Psoas muscle (tissue), 8 donors: Measurements from ENCODE around the gene RAD51D. TPM values are rescaled to one million over a fixed set of nuclear protein-coding genes. Genes with fewer than 3 reads are reported as not detected.

Experiments
- ATAC-seq, 4 donors: fragments of 200-7000 bp; cut with Tn5 transposase; one replicate each; pipeline ENCODE4 v1.9.1; 2020; ENCODE audit warnings: moderate library complexity in 3 of 4, mild to moderate bottlenecking in 2 of 4
- DNase-seq, 2 donors: peaks; one replicate each; pipeline ENCODE4 v3.0.0-alpha.2; 2020
- H3K27ac ChIP-seq: fragments of 200-600 bp; one replicate; pipeline ENCODE4 v1.8.0; 2022
- H3K27me3 ChIP-seq, 3 donors: fragments of 200-600 bp in 1 of 3; one replicate each; pipeline versions ENCODE4 v1.6.1 to v1.8.0; 2013 to 2022; ENCODE audit warnings: low read length in 2 of 3, mild to moderate bottlenecking in 2 of 3, moderate library complexity in 1 of 3; ENCODE audit not compliant: insufficient read depth in 3 of 3
- H3K36me3 ChIP-seq, 2 donors: fragments of 200-600 bp in 1 of 2; one replicate each; pipeline versions ENCODE4 v1.6.1 to v1.8.0; 2013 to 2022; ENCODE audit warnings: low read depth in 1 of 2, mild to moderate bottlenecking in 1 of 2, moderate library complexity in 1 of 2; ENCODE audit not compliant: insufficient read depth in 1 of 2
- H3K4me1 ChIP-seq: fragments of 200-600 bp; one replicate; pipeline ENCODE4 v1.8.0; 2022
- H3K4me3 ChIP-seq: fragments of 200-600 bp; one replicate; pipeline ENCODE4 v1.8.0; 2022; ENCODE audit warnings: mild to moderate bottlenecking
- H3K9me3 ChIP-seq: fragments of 200-600 bp; one replicate; pipeline ENCODE4 v1.8.0; 2022
- WGBS, 3 donors: extraction: QIAGEN DNeasy Blood & Tissue Kit; methylation state at CpG; one replicate each; pipeline versions ENCODE4 v1.1.6 to v1.1.7; 2013; 5-methylcytosine and 5-hydroxymethylcytosine counted together
- intact Hi-C, 2 donors: fragments of 100-400 bp; cut with DNase I; formaldehyde crosslinking; loops; one replicate each; pipeline versions ENCODE4 v1.11.0 to v1.14.2; 2022
- polyA plus RNA-seq, 3 donors: library from polyadenylated mRNA; stranded (reverse); fragments of 200-250 nt; gene quantifications; one replicate each; pipeline ENCODE4 v1.2.3, GENCODE V29; 2013
- total RNA-seq, 4 donors: library from RNA; stranded (reverse); fragmentation: NEBNext Ultra II Directional in 2 of 4; extraction: Animal tissue kit (Norgen Biotek cat#: 25700) in 2 of 4; gene quantifications; one replicate each; pipeline versions ENCODE4 v1.2.1 to v1.2.4, GENCODE V29; 2021 to 2023
- TF ChIP-seq, protein P1 (sequence below): fragments of 200-600 bp; IDR thresholded peaks from one replicate; pipeline ENCODE4 v1.8.0; 2022; ENCODE audit warnings: antibody characterized with exemption
- donor health status: healthy with polysubstance abuse.
- donor health status: DM: no; HTN: no; CAD: no; lungs with moderate emphysema.
- donor health status: Bipolar disorder and iron deficiency.
- donor health status: healthy.
- donor health status: DM: yes; HTN: yes; CAD: no.
- donor health status: DM: no; HTN: no; CAD: no.
- donor health status: DM: no; HTN: no; CAD: no.
- donor health status: DM: yes; HTN: yes; CAD: no.

RAD51D gene
- total and polyA plus RNA-seq, 7 donors, result 3.6 to 6.2 (median 5.4) TPM

DNA sequence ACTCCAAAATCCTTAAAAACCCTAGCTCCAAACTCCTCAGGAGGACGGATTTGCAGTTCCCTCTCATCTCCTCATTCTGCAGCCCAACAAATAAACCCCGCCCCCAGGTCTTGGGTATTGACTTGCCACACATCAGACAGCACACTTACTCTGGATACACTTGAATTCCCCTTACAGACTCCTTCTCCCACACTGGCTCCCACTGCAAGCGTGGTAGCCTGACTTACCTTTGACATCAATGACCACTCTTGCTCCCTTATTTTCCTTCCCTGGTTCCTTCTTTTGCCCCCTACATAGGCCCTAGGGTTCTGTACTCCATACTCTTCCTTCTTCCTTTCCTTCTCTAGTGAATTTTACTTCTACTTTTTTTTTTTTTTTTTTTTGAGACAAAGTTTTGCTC lies 63.6 kb downstream of the RAD51D start:
- no peak overlapping the region for H3K27ac ChIP-seq
- peaks cover 26% of the 10 kb centered on the region for H3K4me1 ChIP-seq
- H3K9me3 ChIP-seq, result no peaks in the 10 kb centered on the region
- TF ChIP-seq, protein P1, sequence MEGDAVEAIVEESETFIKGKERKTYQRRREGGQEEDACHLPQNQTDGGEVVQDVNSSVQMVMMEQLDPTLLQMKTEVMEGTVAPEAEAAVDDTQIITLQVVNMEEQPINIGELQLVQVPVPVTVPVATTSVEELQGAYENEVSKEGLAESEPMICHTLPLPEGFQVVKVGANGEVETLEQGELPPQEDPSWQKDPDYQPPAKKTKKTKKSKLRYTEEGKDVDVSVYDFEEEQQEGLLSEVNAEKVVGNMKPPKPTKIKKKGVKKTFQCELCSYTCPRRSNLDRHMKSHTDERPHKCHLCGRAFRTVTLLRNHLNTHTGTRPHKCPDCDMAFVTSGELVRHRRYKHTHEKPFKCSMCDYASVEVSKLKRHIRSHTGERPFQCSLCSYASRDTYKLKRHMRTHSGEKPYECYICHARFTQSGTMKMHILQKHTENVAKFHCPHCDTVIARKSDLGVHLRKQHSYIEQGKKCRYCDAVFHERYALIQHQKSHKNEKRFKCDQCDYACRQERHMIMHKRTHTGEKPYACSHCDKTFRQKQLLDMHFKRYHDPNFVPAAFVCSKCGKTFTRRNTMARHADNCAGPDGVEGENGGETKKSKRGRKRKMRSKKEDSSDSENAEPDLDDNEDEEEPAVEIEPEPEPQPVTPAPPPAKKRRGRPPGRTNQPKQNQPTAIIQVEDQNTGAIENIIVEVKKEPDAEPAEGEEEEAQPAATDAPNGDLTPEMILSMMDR, result no peak
- DNase-seq, result no peak
- no peak overlapping the region for H3K4me3 ChIP-seq
- WGBS, 3 donors, result 87 to 93% (median 92%) methylated on average over 3 of the region's 3 CpGs
- H3K27me3 ChIP-seq, result no peaks in the 10 kb centered on the region
- no peak for ATAC-seq
- intact Hi-C loops, result no loop called here
- peaks cover 0 to 8% of the 10 kb centered on the region in 2 donors for H3K36me3 ChIP-seq

DNA sequence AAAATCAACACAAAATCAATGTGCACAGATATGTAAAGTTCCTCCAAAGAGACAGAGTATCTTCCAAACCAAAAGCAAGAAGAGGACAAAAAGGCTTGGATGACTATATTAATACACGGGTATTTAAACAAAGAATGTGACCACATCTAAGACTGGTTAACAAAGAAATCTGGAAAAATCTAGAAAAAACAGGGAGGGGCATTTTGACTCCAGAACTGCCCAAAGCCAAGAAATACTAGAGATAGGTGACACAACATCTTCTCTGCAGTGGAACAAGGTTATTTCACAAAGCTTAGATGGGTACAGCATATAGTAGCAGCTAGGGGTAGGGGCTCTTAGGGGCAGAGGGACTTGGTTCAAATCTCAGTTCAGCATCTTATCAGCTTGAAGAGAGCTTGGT lies 66.5 kb downstream of the RAD51D start:
- ATAC-seq (no peak), DNase-seq (no peak)
- intact Hi-C loops, result no loop called here
- Histone ChIP-seq H3K27ac (no peak overlapping the region), H3K36me3 (no peaks in the 10 kb centered on the region), H3K9me3 (no peaks in the 10 kb centered on the region), H3K27me3 (no peaks in the 10 kb centered on the region), H3K4me3 (no peak overlapping the region), H3K4me1 (peaks cover 23% of the 10 kb centered on the region)
- WGBS, 3 donors, result 72 to 84% (median 83%) methylated on average over 1 of the region's 1 CpG
- TF ChIP-seq, protein P1, result no peak

DNA sequence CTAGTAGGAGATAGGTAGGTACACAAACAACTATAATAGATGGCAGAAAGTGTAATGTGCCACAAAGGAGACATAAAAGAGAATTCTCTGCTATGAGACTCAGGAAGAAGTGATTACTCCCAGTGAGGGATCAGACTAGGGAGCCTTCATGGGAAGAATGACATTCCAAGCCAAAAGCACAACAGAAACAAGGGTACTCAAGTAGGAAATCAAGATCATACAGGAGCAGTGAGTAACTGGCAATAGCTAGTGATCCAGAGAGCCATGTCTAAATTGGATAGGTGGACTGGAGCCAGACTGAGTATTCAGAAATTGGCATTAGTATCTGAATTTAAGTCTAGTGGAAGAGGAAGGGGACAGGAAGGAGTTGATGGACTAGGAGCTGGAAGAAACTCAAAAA lies 66.9 kb downstream of the RAD51D start:
- H3K36me3 ChIP-seq, result no peaks in the 10 kb centered on the region
- DNase-seq (no peak), ATAC-seq (no peak)
- TF ChIP-seq, protein P1, result no peak
- peaks cover 23% of the 10 kb centered on the region for H3K4me1 ChIP-seq
- no peak overlapping the region for H3K27ac ChIP-seq
- no peak overlapping the region for H3K4me3 ChIP-seq
- no peaks in the 10 kb centered on the region for H3K27me3 ChIP-seq
- intact Hi-C loops, result no loop called here
- no peaks in the 10 kb centered on the region for H3K9me3 ChIP-seq

DNA sequence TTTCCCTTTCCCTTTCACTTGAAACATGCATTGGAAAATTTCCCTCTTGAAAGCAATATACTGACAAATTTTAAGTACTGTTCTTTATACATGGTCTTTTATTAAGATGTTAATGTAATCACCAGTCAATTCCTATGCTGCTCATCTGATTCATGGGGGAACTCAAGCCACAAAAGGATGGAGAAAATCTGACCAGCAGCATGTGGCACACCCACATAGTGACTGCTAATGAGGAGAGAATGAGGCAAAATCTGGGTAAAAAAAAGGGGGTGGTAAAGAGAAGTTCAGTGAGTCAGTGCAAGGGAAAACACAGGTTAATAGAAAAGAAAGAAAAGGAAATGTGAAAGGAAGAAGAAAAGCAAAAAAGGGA lies 67.4 kb downstream of the RAD51D start:
- Histone ChIP-seq H3K36me3 (no peaks in the 10 kb centered on the region), H3K4me3 (no peak overlapping the region), H3K4me1 (peaks cover 23% of the 10 kb centered on the region), H3K27me3 (no peaks in the 10 kb centered on the region), H3K9me3 (no peaks in the 10 kb centered on the region), H3K27ac (peak overlapping the region; percentile 28)
- DNase-seq (no peak), ATAC-seq (no peak)
- TF ChIP-seq, protein P1, result no peak
- intact Hi-C loops, result no loop called here

DNA sequence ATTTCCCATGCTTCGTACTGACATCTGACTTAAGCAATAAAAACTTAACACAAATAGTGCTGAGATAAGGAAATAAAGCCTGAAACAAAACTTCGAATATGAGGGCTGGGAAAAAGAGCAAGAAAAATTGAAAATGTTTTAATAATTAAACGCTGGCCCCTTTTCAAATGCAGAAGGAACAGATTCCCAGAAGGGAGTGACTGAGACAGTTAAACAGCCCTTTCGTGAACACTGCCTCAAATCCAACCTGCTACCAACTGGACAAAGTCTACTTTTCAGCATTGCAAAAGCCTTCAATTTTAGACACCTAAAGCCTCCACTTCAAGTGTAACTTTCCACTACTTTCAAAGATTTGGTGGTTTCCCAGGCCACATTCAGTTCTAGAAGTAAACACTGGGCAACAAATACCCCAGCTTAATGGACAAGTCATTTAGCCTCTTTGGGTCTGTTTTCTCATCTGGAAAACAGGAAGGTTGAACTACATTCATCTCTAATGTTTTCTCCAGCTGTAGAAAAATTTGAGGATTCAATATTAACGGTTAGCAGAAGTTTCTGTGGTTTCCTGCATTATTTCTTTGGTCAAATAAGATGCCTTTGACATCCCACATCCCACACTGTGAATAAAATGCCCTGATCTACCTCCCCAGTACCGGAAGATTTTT lies 68.0 kb downstream of the RAD51D start:
- Histone ChIP-seq H3K27me3 (no peaks in the 10 kb centered on the region), H3K9me3 (no peaks in the 10 kb centered on the region), H3K4me3 (no peak overlapping the region), H3K36me3 (no peaks in the 10 kb centered on the region), H3K4me1 (peaks cover 23% of the 10 kb centered on the region), H3K27ac (peak overlapping the region; percentile 28)
- ATAC-seq (no peak), DNase-seq (no peak)
- 44 to 60% (median 51%) methylated on average over 6 of the region's 6 CpGs for WGBS, 3 donors
- TF ChIP-seq, protein P1, result no peak
- intact Hi-C loops, result no loop called here
